GM18870 (cell line): ENCODE measurements around the gene NMT1.

Experiments used
- ATAC-seq: cut with Tn5 transposase; IDR thresholded peaks from one replicate; pipeline ENCODE4 v1.9.1; 2021; ENCODE audit warnings: moderate library complexity; ENCODE audit not compliant: unreplicated experiment

Gene NMT1

DNA sequence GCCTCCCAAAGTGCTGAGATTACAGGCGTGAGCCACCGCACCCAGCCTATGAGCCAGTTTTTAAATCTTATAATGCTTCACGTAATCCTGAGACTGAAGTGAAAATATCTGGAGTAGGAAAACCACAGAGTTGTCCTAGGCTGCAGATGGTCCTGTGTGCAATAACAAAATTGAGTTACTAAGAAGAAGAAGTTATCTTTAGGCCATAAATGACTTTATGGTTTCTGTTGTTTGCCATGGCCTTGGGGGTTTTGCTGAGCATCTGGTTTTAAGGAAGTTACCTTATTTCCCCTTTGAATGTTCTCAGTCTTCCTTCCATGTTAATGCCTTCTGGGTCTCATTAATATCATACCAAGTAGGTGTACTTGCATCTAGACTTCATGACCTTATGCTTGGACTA lies 16.5 kb downstream of the NMT1 start:
- ATAC-seq, result no peak

DNA sequence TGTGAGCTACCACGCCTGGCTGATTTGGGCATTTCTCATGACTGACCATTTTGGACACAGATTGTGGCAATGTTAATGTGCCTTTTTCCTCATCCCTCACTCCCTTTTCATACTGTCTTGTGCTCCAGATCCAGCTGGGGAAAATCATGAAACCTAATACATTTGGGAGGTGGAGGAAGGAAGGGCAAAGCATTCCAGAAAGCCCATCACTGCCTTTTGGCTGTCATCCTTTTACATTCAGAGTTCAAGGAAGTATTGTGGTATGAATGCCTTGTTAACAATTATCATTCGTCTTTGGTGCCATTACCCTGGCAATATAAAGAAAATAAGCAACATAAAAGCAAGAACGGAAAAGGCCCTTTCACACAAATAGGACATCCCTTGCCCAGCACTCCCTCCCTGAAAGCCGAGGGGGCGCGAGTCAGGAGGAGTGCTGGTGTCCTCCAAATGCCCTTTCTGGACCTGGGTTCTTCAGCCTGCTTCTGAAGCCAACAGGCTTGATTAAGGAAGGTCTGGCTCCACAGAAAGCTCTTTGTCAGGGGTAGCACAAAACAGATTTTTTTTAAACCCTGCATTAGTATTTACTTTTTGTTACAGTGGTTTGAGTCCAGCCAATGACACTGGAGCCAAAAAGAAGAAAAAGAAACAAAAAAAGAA lies 20.1 kb downstream of the NMT1 start:
- no peak for ATAC-seq

DNA sequence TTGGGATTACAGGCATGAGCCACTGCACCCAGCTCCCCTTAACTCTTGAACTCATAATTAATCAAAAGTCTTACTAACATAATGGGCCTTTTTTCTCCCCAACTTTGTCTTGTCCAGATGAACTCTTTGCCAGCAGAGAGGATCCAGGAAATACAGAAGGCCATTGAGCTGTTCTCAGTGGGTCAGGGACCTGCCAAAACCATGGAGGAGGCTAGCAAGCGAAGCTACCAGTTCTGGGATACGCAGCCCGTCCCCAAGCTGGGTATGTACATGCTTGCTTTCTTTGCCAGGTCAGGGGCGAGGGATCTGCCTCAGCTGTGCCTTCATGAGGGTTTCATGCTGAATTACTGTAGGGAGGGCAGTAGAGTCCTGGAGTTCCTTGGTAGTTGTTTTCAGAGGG lies 25.3 kb downstream of the NMT1 start:
- no peak for ATAC-seq

DNA sequence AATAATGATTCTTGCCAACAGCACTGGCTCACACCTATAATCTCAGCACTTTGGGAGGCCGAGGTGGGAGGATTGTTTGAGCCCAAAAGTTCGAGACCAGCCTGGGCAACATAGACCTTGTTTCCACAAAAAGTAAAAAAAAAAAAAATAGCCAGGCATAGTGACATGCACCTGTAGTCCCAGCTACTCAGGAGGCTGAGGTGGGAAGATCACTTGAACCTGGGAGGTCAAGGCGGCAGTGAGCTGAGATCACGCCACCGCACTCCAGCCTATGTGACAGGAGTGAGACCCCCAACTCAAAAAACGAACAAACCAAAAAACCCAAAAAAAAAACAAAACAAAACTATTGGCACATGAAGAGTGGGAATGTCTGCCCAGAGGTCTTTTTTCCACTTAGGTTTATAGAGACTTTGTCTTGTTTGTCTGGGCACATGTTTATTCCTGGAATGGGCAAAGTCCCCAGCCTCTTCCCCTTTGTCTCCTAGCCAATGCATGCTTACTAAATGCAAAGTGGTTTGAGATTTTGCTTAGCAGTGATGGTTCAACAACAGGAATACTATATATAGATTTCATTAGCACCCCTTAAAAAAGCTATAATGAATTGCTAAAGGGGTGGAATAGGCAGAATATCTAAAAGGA lies 25.9 kb downstream of the NMT1 start:
- no peak for ATAC-seq

DNA sequence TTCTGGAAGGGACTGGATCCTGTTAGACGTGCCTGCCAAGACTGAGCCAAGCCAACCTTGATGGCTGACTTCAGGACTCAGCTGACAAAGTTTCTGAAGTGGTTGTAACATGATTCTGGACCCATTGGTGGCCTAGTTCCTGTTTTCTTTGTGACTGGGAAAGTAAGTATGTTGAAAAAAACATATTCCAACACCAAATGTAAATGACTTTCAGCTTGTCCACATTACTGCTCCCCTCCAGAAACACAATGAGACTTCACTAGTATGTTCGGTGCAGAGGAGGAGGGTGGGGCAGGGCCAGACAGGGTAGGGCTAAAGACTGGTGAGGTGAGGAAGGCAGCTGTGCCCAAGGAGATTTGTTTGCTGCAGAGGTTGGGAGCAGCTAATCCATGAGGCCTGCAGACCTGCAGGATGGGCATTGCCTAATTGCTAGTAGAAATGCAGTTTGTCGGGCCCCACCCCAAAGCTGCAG lies 26.4 kb downstream of the NMT1 start:
- ATAC-seq, result no peak

DNA sequence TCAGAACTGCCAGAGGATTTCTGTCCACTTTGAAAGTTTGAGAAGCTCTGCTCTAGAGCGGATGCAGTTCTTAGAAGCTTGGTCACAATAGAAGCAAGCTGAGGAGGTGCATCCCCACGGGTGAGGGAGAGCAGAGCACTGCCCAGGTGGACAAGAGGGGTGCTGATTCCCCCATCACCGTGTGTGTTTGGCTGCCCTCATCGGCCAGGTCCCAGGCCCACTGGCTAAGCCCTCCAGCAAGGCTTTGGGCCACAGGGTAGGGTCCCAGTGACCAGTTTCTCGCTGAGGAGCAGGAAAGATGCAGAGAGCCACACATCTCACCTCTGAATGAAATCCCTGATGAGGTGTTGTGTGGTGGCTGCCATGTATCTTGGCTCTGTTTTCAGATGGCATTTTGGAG lies 26.9 kb downstream of the NMT1 start:
- no peak for ATAC-seq

DNA sequence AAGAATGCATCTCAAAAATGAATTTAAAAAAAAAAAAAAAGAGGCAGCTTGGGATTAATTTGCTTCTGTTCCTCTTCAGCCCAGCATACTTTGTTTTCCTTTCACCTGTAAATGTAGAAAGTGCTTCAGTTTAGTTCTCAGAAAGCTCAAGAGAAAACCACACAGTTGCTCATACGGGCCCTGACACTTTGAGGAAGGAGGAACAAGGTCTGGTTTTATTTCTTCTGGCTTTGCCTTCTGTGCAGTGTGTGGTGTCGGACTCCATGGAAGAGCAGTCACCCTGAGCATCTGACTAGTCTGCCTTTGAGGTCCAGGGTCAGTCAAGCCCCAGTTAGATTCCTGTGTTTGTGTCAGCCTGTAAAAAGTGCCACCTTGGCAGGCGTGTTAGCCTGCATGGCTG lies 27.6 kb downstream of the NMT1 start:
- no peak for ATAC-seq

DNA sequence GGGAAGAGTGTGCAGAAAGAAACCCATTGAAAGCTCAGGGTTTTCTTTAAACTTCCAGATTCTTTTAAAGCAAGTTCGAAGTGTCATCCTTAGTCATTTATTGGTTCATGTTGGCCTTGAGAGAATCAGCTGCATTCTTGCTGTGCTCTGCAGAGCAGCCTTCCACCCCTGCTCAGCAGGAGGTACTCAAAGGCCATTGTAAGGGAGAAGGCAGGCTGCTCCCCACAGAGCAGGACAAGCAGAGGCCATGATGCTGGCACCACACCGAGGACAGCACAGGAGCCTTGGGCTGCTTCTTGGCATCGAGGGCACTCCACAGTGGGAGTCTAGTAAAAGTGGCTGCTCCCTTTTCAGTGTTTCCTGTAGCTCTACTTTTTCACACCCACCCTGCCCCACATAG lies 29.6 kb downstream of the NMT1 start:
- ATAC-seq, result no peak

DNA sequence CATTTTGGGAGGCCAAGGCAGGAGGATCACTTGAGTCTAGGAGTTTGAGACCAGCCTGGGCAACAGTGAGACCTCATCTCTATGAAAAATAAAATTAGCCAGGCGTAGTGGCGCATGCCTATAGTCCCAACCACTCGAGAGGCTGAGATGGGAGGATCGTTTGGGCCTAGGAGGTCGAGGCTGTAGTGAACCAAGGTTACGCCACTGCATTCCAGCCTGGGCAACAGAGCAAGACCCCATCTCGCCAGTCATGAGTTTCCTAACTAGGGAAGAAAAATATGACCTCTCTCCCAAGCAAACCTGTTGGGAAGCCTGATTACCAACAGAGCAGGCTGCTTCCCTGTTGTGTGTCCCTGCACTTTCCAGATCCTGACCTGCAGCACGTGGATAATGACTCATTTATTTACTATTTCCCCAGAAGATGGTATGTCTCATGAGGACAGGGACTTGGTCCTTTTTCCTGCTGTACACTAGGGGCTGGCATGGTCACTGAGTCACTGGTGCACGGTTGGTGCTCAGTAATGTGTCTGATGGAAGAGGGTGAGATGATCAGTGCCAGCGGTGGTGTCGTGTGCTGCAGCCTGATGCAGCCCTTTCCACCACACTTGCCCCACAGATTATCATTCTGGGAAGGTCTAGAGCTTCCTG lies 30.8 kb downstream of the NMT1 start:
- no peak for ATAC-seq

DNA sequence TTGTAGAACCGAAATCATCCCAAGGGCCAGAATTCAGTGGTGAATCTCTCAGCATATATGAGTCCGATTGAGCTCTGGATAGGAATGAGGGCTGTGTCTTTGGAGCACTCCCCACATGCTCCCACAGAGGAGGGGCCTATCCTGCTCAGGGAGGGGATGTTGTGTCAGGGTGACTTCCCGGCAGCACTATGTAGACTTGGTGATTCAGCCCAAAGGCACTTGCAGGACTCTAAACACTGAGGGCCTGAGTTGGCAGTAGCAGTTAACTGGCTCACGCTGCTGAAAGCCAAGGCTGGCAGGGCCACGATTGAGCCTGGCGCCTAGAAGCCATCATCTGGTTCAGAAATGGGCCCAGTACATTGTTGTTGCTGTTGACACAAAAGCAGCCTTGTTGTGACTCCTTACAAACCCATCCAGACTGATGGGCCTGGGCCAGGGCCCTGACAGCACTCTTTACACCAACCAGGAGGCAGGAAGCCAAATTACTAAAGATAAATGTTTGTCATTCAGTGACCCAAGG lies 31.9 kb downstream of the NMT1 start:
- ATAC-seq, result no peak

DNA sequence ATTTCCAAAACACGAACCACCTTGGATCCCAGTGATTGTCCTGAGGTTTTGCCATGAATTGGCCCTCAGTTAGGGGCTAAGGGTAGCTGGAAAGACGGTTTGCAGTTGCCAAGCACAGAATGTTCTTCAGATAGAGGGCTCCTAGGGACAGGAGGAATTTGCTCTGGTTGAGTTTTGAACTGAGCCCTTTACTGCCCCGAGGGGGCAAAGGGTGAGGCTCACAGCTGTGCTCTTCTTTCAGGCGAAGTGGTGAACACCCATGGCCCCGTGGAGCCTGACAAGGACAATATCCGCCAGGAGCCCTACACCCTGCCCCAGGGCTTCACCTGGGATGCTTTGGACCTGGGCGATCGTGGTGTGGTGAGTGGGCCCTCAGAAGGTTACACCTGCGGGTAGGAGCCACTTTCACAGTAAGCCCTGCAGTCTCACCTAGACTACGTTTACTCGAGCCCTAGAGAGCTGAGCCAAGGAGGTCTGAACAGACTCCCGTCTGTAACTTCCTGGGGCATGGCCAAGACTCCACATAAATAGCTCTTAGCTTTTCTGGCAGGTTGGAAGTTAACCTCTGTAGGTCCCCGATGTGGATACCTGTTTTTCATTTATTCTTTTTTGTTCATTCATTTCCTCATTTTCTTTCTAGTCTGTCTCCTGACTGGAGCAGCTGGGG lies 32.5 kb downstream of the NMT1 start:
- ATAC-seq, result no peak

DNA sequence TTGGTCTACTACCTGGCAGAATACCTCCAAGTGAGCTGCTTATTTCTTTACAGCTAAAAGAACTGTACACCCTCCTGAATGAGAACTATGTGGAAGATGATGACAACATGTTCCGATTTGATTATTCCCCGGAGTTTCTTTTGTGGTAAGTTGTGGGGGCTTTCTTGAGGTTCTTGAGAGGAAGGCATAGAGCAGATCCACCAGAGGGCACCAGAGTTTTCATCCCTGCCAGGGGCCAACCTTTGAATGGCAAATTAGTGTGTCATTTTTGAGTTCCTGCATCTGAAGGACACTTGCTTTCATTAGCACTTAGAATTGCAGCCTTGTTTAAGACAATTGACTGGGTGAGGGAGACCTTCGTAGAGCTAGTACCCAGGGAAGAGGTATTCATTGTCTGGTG lies 35.0 kb downstream of the NMT1 start:
- ATAC-seq, result no peak

DNA sequence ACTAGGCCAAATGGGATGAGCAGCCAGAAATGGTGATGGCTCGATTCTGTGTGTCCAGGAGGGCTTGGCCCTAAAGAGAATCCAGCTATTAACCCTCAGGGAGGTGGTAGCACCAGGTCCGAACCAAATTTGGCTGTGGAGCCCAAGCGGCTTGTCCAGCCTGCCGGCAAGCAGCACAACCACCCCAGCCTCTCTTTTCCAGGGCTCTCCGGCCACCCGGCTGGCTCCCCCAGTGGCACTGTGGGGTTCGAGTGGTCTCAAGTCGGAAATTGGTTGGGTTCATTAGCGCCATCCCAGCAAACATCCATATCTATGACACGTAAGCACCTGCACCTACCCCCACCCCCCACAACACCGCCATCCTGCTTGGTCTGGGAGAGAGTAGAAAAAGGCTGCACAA lies 35.8 kb downstream of the NMT1 start:
- ATAC-seq, result no peak

DNA sequence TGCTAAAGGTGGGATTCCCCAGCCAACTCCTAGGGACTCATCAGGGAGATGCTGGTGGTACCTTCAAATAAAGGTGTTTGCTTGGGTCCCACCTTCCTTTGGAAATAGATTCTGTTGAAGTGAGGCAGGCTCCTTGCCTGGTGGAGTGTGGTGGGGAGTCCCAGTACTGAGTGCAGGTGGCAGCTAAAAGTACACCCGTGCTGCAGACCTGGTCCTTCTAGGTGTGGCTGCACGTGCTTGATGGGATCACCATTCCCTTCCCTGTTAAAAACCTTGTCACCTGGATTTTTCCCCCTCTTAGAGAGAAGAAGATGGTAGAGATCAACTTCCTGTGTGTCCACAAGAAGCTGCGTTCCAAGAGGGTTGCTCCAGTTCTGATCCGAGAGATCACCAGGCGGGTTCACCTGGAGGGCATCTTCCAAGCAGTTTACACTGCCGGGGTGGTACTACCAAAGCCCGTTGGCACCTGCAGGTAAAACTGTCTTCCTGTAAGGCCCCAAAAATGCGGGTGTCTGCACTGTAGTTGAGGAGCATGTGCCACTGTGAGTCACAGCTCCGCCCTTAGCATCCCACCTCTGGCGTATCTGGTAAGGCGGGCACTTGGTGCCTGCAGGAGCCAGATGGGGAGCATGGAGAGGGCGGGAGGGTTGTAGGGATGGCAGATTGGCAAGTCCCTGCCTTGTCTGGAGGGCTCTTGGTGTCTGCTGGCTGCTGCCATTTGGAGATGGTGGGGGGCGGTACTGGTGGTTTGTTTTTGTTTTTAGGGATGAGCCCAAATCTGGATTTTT lies 37.2 kb downstream of the NMT1 start:
- no peak for ATAC-seq

DNA sequence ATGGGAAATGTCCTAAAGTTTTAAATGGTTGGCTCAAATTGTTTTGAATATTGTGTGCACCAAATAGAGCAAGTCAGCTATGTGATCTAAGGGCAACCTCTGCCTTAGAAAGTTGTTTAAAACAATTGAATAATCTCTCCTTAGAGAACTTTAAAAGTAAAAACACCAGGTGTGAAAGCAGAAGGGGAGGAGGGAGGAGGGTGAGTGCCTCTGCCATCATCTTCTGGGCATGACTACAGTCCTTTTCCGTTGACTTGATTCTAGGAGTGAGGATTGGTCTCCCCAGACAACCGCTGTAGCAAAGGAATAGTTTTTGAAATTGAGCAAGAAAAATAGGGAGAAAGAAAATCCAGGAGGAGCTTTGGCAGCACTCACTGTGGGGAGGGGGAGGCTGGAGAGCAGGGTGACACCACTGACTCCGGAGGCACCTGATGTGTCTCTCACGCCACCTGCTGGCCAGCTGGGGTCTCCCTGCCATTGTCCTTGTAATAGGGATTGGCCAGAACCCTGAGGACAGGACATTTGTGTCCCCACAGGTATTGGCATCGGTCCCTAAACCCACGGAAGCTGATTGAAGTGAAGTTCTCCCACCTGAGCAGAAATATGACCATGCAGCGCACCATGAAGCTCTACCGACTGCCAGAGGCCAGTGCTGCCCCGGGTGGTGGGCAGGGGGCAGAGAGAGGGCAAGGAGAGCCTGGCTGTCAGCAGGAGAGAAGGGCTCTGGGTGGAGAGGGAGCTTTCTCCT lies 37.9 kb downstream of the NMT1 start:
- no peak for ATAC-seq

DNA sequence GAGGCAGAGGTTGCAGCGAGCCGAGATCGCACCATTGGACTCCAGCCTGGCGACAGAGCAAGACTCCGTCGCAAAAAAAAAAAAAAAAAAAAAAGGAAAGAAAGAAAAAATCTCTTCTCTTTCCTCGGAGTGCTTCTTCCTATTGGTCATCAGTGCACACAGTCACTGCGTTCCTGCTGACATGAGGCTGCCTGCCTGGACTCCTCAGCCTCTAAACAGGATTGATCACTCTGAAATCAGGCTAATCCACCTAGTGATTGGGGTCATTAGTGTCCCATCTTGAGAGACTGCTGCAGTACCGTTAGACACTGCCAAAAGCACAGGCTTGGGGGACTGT lies 40.4 kb downstream of the NMT1 start:
- no peak for ATAC-seq

DNA sequence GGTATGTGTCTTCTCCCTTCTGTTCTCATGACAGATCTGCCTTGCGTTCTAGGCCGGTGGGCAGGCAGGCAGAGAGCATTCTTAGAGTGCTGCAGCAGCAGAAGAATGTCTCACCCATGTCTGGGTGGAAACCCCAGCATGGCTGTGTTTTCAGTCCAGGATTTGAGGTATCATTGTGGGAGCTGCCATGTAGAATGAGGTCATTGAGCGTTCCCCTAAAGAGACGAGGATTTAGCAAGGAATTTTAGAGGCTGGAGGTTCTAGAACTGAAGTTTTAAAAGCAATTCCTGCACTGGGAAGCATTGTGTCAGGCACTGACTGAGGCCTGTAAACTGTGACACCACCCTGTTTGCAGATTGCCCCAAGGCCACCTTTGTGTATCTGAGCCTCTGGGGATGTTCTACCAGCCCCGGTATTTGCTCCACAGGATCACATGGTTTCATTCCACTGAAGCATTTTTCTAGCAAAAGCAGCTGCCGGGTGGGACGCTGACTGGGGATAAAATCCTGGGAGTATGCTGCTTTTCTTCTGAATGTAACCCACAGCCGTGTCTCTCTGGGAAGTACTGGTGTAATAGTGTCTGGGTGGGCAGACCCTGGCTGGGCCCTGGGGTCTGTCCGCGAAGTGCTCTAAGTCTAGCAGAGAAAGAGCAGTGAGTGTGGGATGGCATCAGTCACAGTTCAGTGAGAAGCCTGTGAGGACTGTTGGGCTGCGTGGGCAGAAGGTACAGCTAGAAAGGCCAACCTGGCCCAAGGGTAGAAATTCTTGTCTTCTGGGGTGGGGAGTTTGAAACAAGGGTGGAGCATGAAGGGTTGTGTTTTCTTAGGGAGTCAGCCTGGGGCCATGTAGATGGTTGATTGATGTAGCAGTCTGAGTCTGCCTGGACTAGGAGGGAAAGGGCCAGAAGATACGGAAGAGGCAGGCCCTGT lies 41.0 kb downstream of the NMT1 start:
- no peak for ATAC-seq

DNA sequence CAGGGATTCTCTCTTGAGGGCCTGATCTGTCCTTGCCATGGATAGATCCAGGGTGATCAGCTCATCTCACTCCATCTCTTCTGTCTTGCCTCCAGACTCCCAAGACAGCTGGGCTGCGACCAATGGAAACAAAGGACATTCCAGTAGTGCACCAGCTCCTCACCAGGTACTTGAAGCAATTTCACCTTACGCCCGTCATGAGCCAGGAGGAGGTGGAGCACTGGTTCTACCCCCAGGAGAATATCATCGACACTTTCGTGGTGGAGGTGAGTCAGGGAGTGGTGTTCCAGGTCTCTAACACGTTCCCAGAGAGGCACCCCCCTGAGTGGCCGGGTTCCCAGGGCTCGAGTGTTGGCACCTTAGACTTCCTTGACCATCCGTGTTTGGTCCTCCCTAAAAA lies 41.7 kb downstream of the NMT1 start:
- ATAC-seq, result no peak

DNA sequence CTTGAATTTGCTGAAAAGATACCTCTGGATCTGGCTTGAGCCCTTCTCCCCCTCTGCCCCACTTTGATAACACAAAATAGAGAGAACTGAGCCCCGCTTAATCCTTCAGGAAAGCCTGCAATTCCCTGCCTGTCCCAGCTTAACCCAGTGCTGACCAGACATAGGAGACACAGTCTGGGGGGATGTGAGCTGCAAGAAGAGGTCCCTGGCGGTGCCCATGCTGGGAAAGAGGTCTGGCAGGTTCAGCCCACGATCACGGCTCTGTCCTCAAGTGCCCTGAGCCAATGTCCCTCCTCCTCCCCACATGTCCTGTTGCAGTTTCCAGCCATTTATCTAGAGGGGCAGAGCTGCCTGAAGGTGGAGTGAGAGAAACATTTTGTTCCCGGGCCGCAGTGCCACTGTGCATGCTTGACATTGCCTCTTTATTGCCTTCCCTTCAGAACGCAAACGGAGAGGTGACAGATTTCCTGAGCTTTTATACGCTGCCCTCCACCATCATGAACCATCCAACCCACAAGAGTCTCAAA lies 42.2 kb downstream of the NMT1 start:
- ATAC-seq, result no peak
